Keratinocyte (primary cell): Measurements from ENCODE around the gene NXPE4.

Experiments used
- EZH2 ChIP-seq: IDR thresholded peaks from one replicate; pipeline ENCODE4 v1.6.1; 2012; ENCODE audit warnings: inconsistent platforms, mild to moderate bottlenecking, low read length, moderate library complexity
- TF ChIP-seq, protein P1 (sequence below), 3 experiments: IDR thresholded peaks in 1 of 3; conservative IDR thresholded peaks in 1 of 3; optimal IDR thresholded peaks in 1 of 3; 2 replicates in 2 of 3; 3 replicates in 1 of 3; pipeline versions ENCODE3 to v1.5.1; 2011; ENCODE audit warnings: low read length in 3 of 3, mild to moderate bottlenecking in 3 of 3, moderate library complexity in 2 of 3, control low read depth in 1 of 3, inconsistent platforms in 1 of 3; ENCODE audit not compliant: insufficient read depth in 2 of 3; ENCODE audit errors: extremely low read depth in 1 of 3

DNA sequence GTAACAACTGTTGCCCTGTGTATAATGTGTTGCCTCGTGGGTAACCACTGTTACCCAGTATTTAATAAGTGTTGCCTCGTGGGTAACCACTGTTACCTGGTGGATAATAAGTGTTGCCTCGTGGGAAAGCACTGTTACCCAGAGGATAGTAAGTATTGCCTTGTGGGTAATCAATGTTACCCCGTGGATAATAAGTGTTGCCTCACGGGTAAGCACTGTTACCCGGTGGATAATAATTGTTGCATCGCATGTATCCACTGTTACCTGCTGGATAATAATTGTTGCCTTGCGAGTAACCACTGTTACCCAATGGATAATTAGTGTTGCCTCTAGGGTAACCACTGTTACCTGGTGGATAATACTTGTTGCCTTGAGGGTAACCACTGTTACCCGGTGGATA is 17.1 kb upstream of the NXPE4 start:
- TF ChIP-seq, protein P1, sequence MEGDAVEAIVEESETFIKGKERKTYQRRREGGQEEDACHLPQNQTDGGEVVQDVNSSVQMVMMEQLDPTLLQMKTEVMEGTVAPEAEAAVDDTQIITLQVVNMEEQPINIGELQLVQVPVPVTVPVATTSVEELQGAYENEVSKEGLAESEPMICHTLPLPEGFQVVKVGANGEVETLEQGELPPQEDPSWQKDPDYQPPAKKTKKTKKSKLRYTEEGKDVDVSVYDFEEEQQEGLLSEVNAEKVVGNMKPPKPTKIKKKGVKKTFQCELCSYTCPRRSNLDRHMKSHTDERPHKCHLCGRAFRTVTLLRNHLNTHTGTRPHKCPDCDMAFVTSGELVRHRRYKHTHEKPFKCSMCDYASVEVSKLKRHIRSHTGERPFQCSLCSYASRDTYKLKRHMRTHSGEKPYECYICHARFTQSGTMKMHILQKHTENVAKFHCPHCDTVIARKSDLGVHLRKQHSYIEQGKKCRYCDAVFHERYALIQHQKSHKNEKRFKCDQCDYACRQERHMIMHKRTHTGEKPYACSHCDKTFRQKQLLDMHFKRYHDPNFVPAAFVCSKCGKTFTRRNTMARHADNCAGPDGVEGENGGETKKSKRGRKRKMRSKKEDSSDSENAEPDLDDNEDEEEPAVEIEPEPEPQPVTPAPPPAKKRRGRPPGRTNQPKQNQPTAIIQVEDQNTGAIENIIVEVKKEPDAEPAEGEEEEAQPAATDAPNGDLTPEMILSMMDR (optimal IDR thresholded peaks at IDR 0.05 in 1 of 3, IDR thresholded peaks at IDR 0.05 in 1 of 3, conservative IDR thresholded peaks at IDR 0.05 in 1 of 3; ENCODE audit: extremely low read depth in 1 of 3, insufficient read depth in 2 of 3, low read length in 3 of 3): no peak
- no peak for TF ChIP-seq EZH2
